Tibial artery (tissue), 4 donors: Measurements from ENCODE around the gene GORASP2.

Experiments used
- DNase-seq, 2 donors: peaks; one replicate each; pipeline ENCODE4 v3.0.0-alpha.2; 2019
- H3K27ac ChIP-seq, 2 donors: fragments of 200-600 bp; sonication (generic) in 1 of 2; 1 replicate in 1 of 2; 2 replicates in 1 of 2; pipeline ENCODE4 v1.5.1; 2018 to 2019; ENCODE audit warnings: mild to moderate bottlenecking in 1 of 2
- H3K27me3 ChIP-seq, 2 donors: fragments of 200-600 bp; sonication (generic) in 1 of 2; one replicate each; pipeline versions ENCODE4 v1.5.1 to v1.6.0; 2016 to 2019
- H3K36me3 ChIP-seq, 3 donors: fragments of 200-600 bp; sonication (generic) in 2 of 3; one replicate each; pipeline ENCODE4 v1.5.1; 2016 to 2019; ENCODE audit warnings: mild to moderate bottlenecking in 2 of 3
- H3K4me1 ChIP-seq, 4 donors: fragments of 200-600 bp; sonication (generic) in 2 of 4; 1 replicate in 3 of 4; 2 replicates in 1 of 4; pipeline ENCODE4 v1.5.1; 2016 to 2019
- H3K4me3 ChIP-seq, 2 donors: fragments of 200-600 bp; sonication (generic) in 1 of 2; 1 replicate in 1 of 2; 2 replicates in 1 of 2; pipeline ENCODE4 v1.5.1; 2018 to 2019; ENCODE audit warnings: mild to moderate bottlenecking in 2 of 2
- H3K9me3 ChIP-seq, 3 donors: fragments of 200-600 bp; sonication (generic) in 1 of 3; one replicate each; pipeline ENCODE4 v1.5.1; 2016 to 2019
- CTCF ChIP-seq, 2 experiments: fragments of 200-600 bp in 1 of 2; fragments of 450-650 bp in 1 of 2; IDR thresholded peaks; one replicate each; pipeline ENCODE4 v1.5.1; 2017 to 2019; ENCODE audit warnings: antibody characterized with exemption in 2 of 2, mild to moderate bottlenecking in 1 of 2, moderate library complexity in 1 of 2
- intact Hi-C: fragments of 100-400 bp; cut with DNase I; formaldehyde crosslinking; loops from one replicate; pipeline ENCODE4 v1.15.0; 2023; ENCODE audit warnings: low total_unique reads

Gene GORASP2

GRCh38 chr2:170942615-170943014, 13.6 kb downstream of the GORASP2 start:
- H3K4me1 ChIP-seq: peaks cover 0 to 42% (median 3%) of the 10 kb centered on the region in 4 donors
- no peak for DNase-seq
- H3K4me3 ChIP-seq: no peak overlapping the region
- no peak overlapping the region for H3K27ac ChIP-seq
- TF ChIP-seq CTCF (IDR thresholded peaks at IDR 0.05): no peak
- intact Hi-C loops: no loop called here
- H3K9me3 ChIP-seq: no peaks in the 10 kb centered on the region
- H3K27me3 ChIP-seq: no peaks in the 10 kb centered on the region
- peaks cover 0 to under 1% (median 0%) of the 10 kb centered on the region in 3 donors for H3K36me3 ChIP-seq

DNA sequence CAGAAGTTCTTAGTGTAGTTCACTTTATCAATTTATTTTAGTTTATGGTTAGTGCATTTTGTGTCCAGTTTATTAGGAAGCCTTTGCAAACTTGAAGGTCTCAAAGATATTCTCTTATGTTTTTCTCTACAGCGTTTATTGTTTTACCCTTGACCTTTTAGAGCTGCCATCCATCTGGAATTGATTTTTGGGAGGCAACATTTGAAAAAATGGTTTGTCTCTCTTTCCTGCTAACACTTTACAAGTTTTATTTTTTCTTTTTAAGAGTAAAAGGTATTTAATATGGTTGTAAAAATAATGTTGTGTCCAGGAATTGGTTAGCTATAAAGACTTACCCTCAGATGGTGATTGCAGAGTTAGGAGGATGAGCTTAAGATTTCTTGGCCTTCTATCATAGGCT, 14.0 kb downstream of the GORASP2 start:
- H3K4me1 ChIP-seq: peaks cover 0 to 37% (median 3%) of the 10 kb centered on the region in 4 donors
- no peak for DNase-seq
- no peaks in the 10 kb centered on the region for H3K27me3 ChIP-seq
- intact Hi-C loops: no loop called here
- H3K9me3 ChIP-seq: no peaks in the 10 kb centered on the region
- no peak for TF ChIP-seq CTCF (IDR thresholded peaks at IDR 0.05)
- H3K4me3 ChIP-seq: no peak overlapping the region
- H3K36me3 ChIP-seq: no peaks in the 10 kb centered on the region
- no peak overlapping the region for H3K27ac ChIP-seq

GRCh38 chr2:170943596-170943995, 14.5 kb downstream of the GORASP2 start:
- no peak for DNase-seq
- intact Hi-C loops: no loop called here
- Histone ChIP-seq H3K4me1 (peaks cover 0 to 32% (median 2%) of the 10 kb centered on the region in 4 donors), H3K36me3 (no peaks in the 10 kb centered on the region), H3K27ac (no peak overlapping the region), H3K27me3 (no peaks in the 10 kb centered on the region), H3K4me3 (no peak overlapping the region), H3K9me3 (no peaks in the 10 kb centered on the region)
- TF ChIP-seq CTCF (IDR thresholded peaks at IDR 0.05): no peak

GRCh38 chr2:170944545-170944944, 15.5 kb downstream of the GORASP2 start:
- no peak for DNase-seq
- no peak overlapping the region for H3K27ac ChIP-seq
- no peak for TF ChIP-seq CTCF (IDR thresholded peaks at IDR 0.05)
- H3K4me1 ChIP-seq: peaks cover 0 to 25% (median 0%) of the 10 kb centered on the region in 4 donors
- H3K27me3 ChIP-seq: no peaks in the 10 kb centered on the region
- H3K9me3 ChIP-seq: no peaks in the 10 kb centered on the region
- intact Hi-C loops: no loop called here
- peaks cover 0 to 4% (median 1%) of the 10 kb centered on the region in 3 donors for H3K36me3 ChIP-seq
- no peak overlapping the region for H3K4me3 ChIP-seq

DNA sequence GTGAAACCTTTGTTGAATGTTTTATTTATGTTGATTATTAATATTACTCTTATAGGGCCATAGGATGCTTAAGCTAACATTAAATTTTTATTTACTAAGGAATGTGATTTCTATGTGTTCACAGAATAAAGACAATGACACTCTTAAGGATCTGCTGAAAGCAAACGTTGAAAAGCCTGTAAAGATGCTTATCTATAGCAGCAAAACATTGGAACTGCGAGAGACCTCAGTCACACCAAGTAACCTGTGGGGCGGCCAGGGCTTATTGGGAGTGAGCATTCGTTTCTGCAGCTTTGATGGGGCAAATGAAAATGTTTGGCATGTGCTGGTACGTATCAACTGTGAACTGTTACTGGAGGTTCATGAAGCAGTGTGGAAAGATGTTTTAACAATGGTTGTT, 20.4 kb downstream of the GORASP2 start:
- no peaks in the 10 kb centered on the region for H3K9me3 ChIP-seq
- H3K27ac ChIP-seq: no peak overlapping the region
- H3K36me3 ChIP-seq: peaks cover 45 to 52% (median 48%) of the 10 kb centered on the region in 3 donors
- no peak for DNase-seq
- no peak overlapping the region for H3K4me3 ChIP-seq
- TF ChIP-seq CTCF (IDR thresholded peaks at IDR 0.05): no peak
- peaks cover 0 to 4% (median 0%) of the 10 kb centered on the region in 4 donors for H3K4me1 ChIP-seq
- no peaks in the 10 kb centered on the region for H3K27me3 ChIP-seq
- intact Hi-C loops: no loop called here

GRCh38 chr2:170950221-170950761, 21.2 kb downstream of the GORASP2 start:
- no peak overlapping the region for H3K27ac ChIP-seq
- H3K4me1 ChIP-seq: no peaks in the 10 kb centered on the region
- H3K36me3 ChIP-seq: peaks cover 53 to 61% (median 56%) of the 10 kb centered on the region in 3 donors
- intact Hi-C loops: no loop called here
- no peak for TF ChIP-seq CTCF (IDR thresholded peaks at IDR 0.05)
- H3K9me3 ChIP-seq: no peaks in the 10 kb centered on the region
- no peak overlapping the region for H3K4me3 ChIP-seq
- DNase-seq: no peak
- H3K27me3 ChIP-seq: no peaks in the 10 kb centered on the region
